ENCODE data around the gene MOB3A.

DNA sequence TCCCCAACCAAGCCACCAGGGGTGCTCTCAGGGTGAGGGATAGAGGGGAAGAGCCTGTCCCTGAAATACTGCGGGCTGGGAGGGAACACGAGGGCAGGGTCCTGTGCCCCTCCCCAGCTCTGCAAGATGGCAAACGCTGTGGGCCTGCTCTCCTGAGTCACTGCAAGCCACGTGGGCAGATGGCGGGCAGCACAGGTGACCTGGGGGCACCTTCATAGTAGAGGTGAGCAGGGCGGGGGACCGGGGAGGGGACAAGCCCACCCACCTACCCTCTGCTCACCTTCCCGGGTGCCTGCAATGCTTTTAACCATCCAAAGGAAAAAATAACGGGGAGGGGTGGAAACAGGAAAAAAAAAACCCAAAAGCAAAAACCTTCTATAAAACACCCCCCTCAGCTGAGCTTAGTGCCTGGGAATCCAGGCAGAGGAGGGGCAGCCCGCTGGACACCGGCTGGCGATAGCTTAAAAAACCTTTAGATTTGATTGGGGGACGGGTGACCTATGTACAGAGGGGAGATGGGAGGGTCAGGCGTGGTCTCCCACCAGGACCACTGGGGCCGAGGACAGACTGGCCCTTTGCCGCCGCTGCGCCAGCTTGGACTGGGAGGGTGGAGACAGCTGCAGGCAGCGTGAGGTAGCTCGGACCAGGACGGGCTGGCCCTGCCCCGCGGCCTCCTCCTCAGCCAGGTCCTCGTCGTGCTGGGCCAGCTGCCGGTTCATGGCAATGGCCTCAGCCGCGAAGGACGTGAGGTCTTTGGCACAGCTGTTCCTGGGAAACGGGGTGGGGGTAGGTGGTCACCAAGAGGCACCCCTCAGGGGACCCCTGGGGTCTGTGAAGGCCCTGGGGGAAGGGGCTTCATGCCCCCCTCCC, 56.8 kb downstream of the MOB3A start:
- TF ChIP-seq POLR2A (IDR thresholded peaks at IDR 0.05): peak in 1 of 2 donors; percentile 55
- TF ChIP-seq, protein P1, sequence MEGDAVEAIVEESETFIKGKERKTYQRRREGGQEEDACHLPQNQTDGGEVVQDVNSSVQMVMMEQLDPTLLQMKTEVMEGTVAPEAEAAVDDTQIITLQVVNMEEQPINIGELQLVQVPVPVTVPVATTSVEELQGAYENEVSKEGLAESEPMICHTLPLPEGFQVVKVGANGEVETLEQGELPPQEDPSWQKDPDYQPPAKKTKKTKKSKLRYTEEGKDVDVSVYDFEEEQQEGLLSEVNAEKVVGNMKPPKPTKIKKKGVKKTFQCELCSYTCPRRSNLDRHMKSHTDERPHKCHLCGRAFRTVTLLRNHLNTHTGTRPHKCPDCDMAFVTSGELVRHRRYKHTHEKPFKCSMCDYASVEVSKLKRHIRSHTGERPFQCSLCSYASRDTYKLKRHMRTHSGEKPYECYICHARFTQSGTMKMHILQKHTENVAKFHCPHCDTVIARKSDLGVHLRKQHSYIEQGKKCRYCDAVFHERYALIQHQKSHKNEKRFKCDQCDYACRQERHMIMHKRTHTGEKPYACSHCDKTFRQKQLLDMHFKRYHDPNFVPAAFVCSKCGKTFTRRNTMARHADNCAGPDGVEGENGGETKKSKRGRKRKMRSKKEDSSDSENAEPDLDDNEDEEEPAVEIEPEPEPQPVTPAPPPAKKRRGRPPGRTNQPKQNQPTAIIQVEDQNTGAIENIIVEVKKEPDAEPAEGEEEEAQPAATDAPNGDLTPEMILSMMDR (IDR thresholded peaks at IDR 0.05): no peak

All from adrenal gland (tissue), 5 donors.